Cortex of kidney (tissue), 1 donor: ENCODE data around the gene AGBL1.

Experiments
- DNase-seq: peaks from one replicate; lab custom pipeline; 2025; lab: John Stamatoyannopoulos, UW

The AGBL1 gene

GRCh38 chr15:86645925-86646500, 566.3 kb downstream of the AGBL1 start:
- no peak for DNase-seq

DNA sequence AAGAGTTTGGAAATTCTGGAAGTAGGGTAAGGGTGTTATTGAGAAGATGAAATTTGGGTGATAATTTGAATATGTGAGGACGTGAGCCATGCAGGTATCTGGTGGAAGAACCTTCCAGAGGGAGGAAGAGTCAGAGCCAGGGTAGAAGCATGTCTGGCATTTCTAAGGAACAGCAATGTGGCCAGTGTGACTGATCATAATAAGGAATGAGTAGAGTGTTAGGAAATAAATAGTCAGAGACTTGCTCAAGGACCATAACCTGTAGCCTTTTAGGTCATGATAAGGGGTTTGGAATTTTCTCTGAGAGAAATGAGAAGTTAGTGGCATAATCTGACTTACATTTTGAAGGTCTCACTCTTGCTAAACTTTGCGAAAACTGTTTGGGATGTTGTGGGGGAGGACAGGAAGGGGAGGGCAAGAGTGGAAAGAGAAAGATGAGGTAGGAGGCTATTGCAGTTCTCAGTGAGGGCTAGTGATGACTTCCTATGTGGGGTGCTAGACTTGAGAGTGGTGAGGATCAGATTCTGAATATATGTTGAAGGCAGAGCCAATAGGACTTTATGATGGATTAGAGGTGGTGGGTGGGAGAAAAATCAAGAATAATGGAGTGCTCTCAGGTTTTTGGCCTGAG, 568.3 kb downstream of the AGBL1 start:
- DNase-seq: no peak

GRCh38 chr15:86649277-86649676, 569.6 kb downstream of the AGBL1 start:
- DNase-seq: no peak

GRCh38 chr15:86650094-86650493, 570.4 kb downstream of the AGBL1 start:
- DNase-seq: no peak

DNA sequence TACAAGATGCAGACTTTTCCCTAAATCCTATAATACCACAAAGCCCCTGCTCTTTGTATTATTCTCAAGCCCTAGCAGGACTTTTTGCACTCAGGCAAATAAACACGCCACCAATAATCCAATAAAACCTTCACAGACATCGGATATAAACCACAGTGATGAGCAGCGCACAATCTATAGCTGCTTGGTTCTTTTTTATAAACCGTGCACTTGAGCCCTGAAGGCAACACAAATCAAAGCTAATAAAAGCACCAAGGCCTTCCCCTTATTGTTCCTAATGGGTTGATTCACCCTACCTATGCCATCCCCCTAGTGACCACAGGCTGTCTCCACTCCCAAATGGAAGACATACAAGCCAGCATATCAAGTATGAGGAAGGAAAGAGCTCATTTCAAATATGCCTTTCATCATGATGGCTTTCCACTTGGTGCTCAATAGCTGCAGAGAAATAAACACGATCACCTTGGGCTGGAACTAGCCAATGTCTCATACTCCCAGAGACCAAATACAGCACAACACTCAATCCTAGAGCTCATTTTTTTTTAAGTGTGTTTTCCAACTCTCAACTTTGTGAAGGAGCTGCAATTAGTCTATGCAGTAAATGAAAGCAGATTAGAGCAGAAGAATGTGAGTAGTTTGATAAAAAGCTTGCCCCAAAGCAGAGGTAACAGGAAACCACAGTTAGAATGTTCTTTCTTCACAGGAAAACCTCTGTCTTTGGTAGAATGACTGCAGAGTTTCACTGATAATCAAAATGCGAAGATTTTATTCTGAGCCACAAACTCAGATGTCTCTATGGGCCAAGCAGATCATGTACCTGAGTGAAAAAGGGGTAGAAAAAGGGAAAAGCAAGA, 573.9 kb downstream of the AGBL1 start:
- no peak for DNase-seq

- no peak for DNase-seq
These were observed 574.8 kb downstream of the AGBL1 start for GRCh38 chr15:86654501-86654900.

DNA sequence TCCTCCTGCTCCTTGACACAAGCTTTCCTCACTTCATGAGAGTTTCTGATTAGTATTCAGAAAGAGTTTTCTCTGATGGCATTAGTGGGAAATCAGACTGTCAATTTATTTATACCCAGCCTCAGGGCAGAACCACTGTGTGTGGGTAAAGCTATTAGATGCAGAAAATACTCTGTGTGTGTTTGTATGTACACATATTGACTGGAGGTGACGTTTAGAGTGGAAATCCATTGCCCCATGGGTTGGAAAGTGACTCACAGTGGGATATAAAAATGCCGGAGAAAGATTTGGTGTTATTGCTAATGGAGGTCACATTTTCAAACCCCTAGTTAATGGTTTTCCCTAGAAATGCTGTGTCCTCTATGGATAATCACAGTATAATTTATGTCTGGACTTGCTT, 577.6 kb downstream of the AGBL1 start:
- DNase-seq: no peak

DNA sequence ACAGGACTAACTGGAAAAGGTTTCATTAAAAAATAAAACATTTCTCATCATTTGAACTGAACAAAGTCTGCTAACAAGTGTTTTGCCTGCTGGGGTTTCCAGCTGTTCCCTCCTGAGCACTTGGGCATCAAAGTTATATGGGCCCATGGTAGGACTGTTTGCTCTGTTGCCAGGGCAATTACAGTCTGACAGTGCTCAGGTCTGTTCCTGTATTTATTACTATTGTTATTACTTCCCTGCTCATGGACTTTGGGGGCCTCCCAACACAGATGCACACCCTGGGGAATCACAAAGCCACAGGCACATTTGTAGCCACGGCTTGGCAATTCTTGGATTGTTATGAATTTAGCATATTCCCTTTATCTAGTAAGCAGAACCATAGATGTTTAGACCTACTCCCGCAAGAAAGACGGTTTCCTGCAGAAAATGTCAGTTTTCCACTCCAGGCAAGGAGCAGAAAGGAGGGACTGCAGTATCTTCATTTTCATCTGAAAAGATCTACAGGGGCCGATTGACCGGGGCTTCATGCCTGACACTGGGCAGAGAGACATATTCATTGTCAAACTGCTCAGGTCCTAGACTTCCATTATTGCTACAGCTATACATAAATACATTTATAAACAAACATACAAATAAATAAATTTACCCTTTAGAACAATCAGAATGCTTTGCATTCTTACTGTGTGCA, 580.2 kb downstream of the AGBL1 start:
- no peak for DNase-seq

- DNase-seq: no peak
These were observed 581.9 kb downstream of the AGBL1 start for GRCh38 chr15:86661580-86661979.

DNA sequence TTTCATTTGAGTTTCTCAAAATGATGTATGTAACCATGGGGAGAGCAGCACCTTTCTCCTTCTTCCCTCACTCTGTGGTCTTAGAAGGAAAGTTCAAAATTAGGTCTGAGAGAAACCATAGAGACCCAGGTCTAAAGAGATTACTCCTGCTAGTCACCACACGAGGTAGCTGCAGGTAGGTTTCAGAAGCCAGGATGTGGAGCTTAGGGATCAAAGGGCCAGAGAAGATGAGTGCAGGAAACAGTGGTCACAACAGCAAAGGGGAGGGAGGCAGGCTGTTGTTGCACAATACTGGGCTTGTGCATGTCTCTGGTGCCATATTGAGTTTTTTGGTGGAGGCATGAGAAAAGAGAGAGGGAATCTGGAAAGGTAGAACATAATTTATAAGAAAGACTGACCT, 583.6 kb downstream of the AGBL1 start:
- DNase-seq: no peak

DNA sequence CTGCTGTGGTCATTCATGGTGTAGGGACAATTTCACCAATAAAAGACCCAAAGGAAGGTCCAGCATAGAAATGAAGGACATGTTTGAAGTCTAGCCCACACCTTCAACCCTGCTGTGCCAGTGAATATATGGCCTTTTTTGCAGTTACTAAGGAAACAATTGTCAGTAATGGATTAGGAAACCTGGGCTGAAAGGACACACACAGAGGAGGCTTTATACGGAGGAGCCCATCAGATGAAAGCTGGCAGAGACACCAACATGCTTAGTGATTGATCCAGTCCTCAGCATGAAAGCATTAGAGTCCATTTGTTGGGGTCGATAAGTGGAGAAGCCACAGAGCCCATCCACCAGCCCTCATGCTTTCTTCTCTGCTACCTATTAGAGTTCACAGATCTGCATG, 584.3 kb downstream of the AGBL1 start:
- no peak for DNase-seq

DNA sequence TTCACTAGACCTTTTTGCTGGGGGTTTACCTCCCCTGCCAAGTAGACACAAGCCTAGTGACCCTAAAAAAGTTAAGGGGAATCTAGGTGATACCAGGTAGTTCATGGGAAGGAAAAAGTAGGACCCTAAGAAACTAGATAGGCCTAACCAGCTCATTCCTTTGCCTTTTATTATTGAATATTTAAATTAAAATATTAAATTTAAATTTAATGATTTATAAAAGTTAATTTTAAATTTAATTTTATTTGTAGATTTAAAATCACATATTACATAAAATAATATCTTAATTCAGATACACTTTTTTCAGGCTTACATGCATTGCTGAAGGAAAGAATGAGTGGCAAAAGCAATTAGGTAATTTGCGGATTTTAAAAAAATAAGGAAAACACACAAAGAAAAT, 584.9 kb downstream of the AGBL1 start:
- no peak for DNase-seq

GRCh38 chr15:86676002-86676401, 596.3 kb downstream of the AGBL1 start:
- DNase-seq: no peak

GRCh38 chr15:86677278-86677677, 597.6 kb downstream of the AGBL1 start:
- DNase-seq: no peak

DNA sequence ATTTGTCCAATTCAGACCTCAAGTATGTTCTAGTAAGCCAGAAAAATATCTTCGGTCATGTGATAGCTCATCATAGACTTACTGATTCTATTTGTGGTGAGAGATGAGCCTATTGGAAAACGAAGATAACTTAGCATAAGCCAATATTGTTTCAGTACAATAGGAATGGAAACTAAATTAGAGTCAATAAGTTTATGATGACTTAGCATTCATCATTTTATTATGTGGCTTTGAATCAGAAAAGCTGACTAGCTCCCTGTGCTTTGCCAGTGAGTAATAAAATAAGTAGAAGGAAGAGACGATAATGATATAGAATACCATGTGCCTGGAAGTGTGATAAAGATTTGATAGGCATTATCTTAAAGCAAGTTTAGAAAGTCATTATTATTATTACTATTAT, 605.6 kb downstream of the AGBL1 start:
- DNase-seq: no peak

GRCh38 chr15:86689006-86689405, 609.3 kb downstream of the AGBL1 start:
- DNase-seq: no peak

- no peak for DNase-seq
These were observed 610.9 kb downstream of the AGBL1 start for GRCh38 chr15:86690566-86690965.

DNA sequence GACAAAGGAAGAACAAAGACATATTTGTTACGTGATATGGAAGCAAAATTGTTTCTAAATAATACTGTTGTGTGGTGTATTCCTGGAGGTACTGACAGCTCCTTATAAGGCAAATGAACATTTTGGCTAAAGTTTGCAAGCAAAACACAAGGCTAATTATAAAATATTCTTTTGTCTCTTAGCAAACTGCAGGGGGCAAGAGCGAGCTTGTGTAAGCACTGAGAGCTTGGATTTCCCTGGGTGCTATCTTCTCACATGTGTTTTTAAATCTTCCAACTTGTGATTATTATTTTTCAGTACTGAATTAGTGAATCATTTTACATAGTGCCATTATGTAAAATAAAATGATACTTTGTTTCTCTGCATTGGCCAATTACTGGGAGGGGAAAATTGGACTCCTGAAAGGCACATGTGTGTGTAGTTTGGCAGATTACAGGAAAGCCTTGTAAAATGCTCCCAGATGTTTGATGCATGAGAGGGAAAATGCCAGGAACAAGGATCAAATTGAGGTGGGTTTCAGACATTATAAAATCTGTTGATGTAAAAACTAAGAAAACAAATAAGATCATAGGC, 611.5 kb downstream of the AGBL1 start:
- DNase-seq: no peak

DNA sequence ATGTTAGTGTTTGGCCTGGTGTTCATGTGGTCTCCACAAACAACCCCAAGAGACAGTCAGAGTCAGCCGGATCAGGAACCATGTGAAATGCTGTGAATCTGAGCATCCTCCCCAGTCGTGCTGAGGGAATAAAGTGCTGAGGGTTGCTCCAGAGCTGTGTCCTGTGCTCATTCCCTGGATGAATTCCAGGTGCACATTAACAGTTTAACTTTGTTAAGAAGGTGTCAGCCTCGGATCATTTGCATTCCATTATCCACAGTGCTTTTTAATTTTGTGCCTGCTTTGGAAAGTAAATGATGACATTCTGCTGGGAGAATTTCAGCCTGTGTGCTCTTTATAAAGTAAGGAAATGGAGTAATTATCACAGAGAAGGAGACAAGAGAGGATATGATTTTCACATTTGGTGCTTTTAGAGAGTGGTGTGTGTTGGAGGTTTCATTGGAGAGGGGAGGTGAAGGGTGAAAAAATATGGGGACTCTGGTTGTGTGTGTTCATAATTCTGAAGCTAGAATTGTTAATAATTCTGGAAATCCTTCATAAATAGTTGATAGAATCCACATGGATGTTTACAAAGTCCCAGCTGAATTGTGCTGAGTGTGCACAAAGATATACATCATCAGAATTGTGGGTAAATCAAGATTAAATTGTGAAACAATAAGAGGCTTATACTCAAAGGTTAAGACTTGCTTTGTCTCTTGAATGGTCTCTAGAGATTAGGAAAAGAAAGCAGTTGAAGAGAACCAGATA, 621.4 kb downstream of the AGBL1 start:
- no peak for DNase-seq

DNA sequence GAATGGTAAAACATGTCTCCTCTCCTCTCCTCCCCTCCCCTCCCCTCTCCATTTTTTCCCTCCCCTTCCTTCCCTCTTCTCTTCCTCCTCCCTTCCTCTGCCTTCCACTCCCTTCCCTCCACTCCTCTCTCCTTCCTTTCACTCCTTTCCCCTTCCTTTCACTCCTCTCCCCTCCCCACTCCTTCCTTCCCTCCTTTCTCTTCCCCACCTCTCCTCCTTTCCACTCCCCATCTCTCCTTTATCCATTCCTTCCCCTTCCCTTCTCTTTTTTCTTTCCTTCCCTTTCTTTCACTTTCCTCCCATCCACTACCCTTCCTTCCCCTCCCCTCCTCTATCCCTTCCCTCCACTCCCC, 621.9 kb downstream of the AGBL1 start:
- no peak for DNase-seq

DNA sequence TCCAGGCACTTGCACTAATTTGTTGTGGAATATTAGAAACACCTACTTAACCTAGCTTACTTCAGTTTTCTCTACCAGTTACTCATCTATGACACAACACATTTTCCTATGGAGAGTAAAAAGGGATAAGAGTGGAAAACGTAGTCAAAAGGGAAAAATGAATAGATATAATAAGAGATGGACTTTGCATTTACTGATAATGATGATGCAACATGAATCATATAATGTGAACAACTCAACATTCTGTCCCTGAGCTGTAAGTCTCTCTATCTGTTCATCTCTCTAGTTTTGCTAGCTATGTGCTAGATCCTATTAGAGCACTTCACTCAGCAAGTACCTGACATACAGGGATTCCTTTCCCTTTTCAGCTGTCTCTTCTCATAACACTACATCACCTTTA, 627.1 kb downstream of the AGBL1 start:
- no peak for DNase-seq

DNA sequence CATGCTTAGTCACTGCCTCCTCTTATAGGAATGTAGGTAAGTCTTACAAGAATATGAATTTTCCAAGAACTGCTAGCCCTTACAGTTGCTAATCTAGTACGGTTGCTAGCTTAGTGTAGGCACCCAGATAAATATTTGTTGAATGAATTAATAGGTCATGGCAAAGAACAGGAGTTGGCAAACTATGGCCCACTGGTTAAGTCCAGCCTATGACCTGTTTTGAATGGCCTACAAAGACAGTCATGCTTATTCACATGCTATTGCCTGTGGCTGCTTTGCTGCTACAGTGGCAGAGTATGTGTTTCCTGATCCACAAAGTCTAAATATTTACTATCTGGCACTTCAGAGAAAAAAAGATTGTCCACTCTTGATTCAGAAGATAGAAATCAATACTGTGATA, 631.8 kb downstream of the AGBL1 start:
- no peak for DNase-seq
